HepG2 (cell line): Measurements from ENCODE around the gene UBE2M. TPM values are rescaled to one million over a fixed set of nuclear protein-coding genes. Genes with fewer than 3 reads are reported as not detected.

Experiments
- CSRNP2 ChIP-seq: sonication (generic); formaldehyde crosslinking; conservative IDR thresholded peaks from 2 replicates; pipeline ENCODE4 v1.8.0; 2022; ENCODE audit warnings: low read depth, missing genetic modification reagents
- EHMT2 ChIP-seq: fragments of 200-600 bp; sonication (generic); IDR thresholded peaks from 2 replicates; pipeline ENCODE4 v1.7.0; 2017; ENCODE audit warnings: antibody characterized with exemption, low read depth, low read length, borderline replicate concordance
- IKZF1 ChIP-seq: fragments of 450-650 bp; IDR thresholded peaks from 2 replicates; pipeline ENCODE4 v1.7.1; 2016
- IKZF4 ChIP-seq: sonication (generic); formaldehyde crosslinking; IDR thresholded peaks from 2 replicates; pipeline ENCODE4 v1.5.1; 2020; ENCODE audit warnings: borderline replicate concordance, mild to moderate bottlenecking, low read depth, missing genetic modification reagents; ENCODE audit errors: not compliant biosample characterization
- KLF16 ChIP-seq, 2 experiments: sonication (generic) in 1 of 2; formaldehyde crosslinking in 1 of 2; IDR thresholded peaks; 2 replicates each; pipeline versions ENCODE4 v1.6.1 to v1.8.0; 2016 to 2023; ENCODE audit warnings: missing genetic modification reagents in 2 of 2, missing compliant biosample characterization in 1 of 2
- PHF5A ChIP-seq: IDR thresholded peaks from one replicate; pipeline ENCODE4 v1.6.1; 2018; ENCODE audit warnings: low read depth, missing genetic modification reagents; ENCODE audit not compliant: unreplicated experiment
- POLR2AphosphoS5 ChIP-seq: IDR thresholded peaks from 2 replicates; pipeline ENCODE4 v1.6.1; 2012; ENCODE audit warnings: low read depth, low read length
- SETDB1 ChIP-seq: sonication (generic); formaldehyde crosslinking; IDR thresholded peaks from 2 replicates; pipeline ENCODE4 v1.5.1; 2020; ENCODE audit warnings: missing genetic modification reagents, mild to moderate bottlenecking, borderline replicate concordance
- STAG1 ChIP-seq: sonication (generic); formaldehyde crosslinking; IDR thresholded peaks from 2 replicates; pipeline ENCODE4 v1.4.0; 2020; ENCODE audit warnings: missing genetic modification reagents
- ZBTB40 ChIP-seq, 2 experiments: fragments of 450-650 bp in 1 of 2; sonication (generic) in 1 of 2; formaldehyde crosslinking in 1 of 2; IDR thresholded peaks; 2 replicates each; pipeline versions ENCODE4 v1.6.1 to v1.8.0; 2016 to 2022; ENCODE audit warnings: antibody characterized with exemption in 1 of 2, mild to moderate bottlenecking in 1 of 2, missing genetic modification reagents in 1 of 2
- ZNF224 ChIP-seq: sonication (generic); formaldehyde crosslinking; IDR thresholded peaks from 2 replicates; pipeline ENCODE4 v1.5.0; 2020; ENCODE audit warnings: mild to moderate bottlenecking, missing genetic modification reagents
- ZNF331 ChIP-seq: sonication (generic); formaldehyde crosslinking; IDR thresholded peaks from 2 replicates; pipeline ENCODE4 v1.4.0; 2020; ENCODE audit warnings: missing genetic modification reagents
- polyA plus RNA-seq, 8 experiments: library from polyadenylated mRNA; depleted of rRNA in 3 of 8; stranded (reverse) in 7 of 8; unstranded in 1 of 8; fragments of >200 nt; fragmentation: Illumina TruSeq in 4 of 8; extraction: Trizol in 4 of 8; gene quantifications; 2 replicates each; pipeline versions ENCODE4 v1.2.1 to v1.2.3, GENCODE V29; 2011 to 2016; ENCODE audit warnings: low read depth in 4 of 8, missing spikeins in 1 of 8, mixed read lengths in 1 of 8; ENCODE audit not compliant: insufficient read depth in 1 of 8
- total RNA-seq, 5 experiments: library from RNA; depleted of rRNA; stranded (reverse); fragments of >200 nt; fragmentation: Illumina TruSeq; extraction: Trizol; gene quantifications; 2 replicates each; pipeline ENCODE4 v1.2.3, GENCODE V29; 2016; ENCODE audit warnings: low read depth in 1 of 5
- TF ChIP-seq, protein P1 (sequence below): sonication (generic); formaldehyde crosslinking; IDR thresholded peaks from 2 replicates; pipeline ENCODE4 v1.5.1; 2020; ENCODE audit warnings: mild to moderate bottlenecking, missing genetic modification reagents

UBE2M gene
- total and polyA plus RNA-seq, 2 of the 13 experiments (the other 11 are each of a cell fraction or from before 2014, with no cell fraction given): 36.2 to 50.3 TPM

- TF ChIP-seq CSRNP2 (CRISPR knock-in tag) (no peak), KLF16 (CRISPR knock-in tag; IDR thresholded peaks at IDR 0.05) (peak in 1 of 2 experiments; percentile 44; a peak in 1 of 4 replicates), ZNF224 (CRISPR knock-in tag) (peak; percentile 78; the same call in 1 of the 2 replicates), PHF5A (CRISPR knock-in tag) (peak; percentile 28), SETDB1 (CRISPR knock-in tag) (no peak), IKZF1 (no peak), STAG1 (CRISPR knock-in tag) (peak; percentile 27; the same call in 1 of the 2 replicates), EHMT2 (no peak), POLR2AphosphoS5 (peak; percentile 56), ZBTB40 (IDR thresholded peaks at IDR 0.05) (peak; percentile 46), ZBTB40 (CRISPR knock-in tag; IDR thresholded peaks at IDR 0.05) (no peak; the same call in 1 of the 2 replicates), IKZF4 (CRISPR knock-in tag) (peak; percentile 8), ZNF331 (peak; percentile 53; the same call in 1 of the 2 replicates)
- TF ChIP-seq, protein P1, sequence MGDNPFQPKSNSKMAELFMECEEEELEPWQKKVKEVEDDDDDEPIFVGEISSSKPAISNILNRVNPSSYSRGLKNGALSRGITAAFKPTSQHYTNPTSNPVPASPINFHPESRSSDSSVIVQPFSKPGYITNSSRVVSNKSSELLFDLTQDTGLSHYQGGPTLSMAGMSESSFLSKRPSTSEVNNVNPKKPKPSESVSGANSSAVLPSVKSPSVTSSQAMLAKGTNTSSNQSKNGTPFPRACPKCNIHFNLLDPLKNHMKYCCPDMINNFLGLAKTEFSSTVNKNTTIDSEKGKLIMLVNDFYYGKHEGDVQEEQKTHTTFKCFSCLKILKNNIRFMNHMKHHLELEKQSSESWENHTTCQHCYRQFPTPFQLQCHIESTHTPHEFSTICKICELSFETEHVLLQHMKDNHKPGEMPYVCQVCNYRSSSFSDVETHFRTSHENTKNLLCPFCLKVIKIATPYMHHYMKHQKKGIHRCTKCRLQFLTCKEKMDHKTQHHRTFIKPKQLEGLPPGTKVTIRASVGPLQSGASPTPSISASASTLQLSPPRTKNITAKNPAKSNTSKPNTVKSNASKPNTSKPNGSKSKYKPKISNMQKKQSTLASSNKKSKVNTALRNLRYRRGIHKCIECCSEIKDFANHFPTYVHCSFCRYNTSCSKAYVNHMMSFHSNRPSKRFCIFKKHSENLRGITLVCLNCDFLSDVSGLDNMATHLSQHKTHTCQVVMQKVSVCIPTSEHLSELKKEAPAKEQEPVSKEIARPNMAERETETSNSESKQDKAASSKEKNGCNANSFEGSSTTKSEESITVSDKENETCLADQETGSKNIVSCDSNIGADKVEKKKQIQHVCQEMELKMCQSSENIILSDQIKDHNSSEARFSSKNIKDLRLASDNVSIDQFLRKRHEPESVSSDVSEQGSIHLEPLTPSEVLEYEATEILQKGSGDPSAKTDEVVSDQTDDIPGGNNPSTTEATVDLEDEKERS (CRISPR knock-in tag): peak; percentile 20; the same call in 1 of the 2 replicates
Observed at GRCh38 chr19:58558623-58559274, 338 bp upstream of the UBE2M start (continued).
